ENCODE data around the gene MAEA. TPM values are rescaled to one million over a fixed set of nuclear protein-coding genes. Genes with fewer than 3 reads are reported as not detected.

The MAEA gene
- total and polyA plus RNA-seq, 8 donors = 43.8 to 70.4 (median 56.1) TPM

DNA sequence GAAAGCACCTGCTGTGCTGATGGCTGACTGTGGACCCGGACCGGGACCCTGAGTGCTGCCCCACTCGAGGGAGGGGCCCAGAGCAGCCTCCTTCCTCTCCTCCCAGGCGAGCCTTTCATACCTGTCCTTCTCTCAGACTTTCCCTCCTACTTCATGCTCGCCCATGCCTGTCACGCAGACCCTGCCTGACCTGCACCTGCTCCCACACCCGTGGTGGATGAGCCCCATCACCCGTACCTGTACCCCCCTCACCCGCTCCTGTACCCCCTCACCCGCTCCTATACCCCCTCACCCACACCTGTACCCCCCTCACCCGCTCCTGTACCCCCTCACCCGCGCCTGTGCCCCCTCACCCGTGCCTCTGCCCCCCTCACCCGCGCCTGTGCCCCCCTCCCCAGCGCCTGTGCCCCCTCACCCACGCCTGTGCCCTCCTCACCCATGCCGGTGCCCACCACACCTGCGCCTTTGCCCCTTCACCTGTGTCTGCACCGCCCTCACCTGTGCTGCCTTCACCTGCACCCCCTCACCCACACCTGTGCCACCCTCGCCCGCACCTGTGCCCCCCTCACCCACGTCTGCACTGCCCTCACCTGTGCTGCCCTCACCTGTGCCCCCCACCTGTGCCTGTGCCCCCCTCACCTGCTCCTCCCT is 5.8 kb downstream of the MAEA start:
- no peaks in the 10 kb centered on the region for H3K9me3 ChIP-seq
- peak overlapping the region in 1 of 2 donors; percentile 3 for H3K27ac ChIP-seq
- H3K27me3 ChIP-seq = no peaks in the 10 kb centered on the region
- H3K36me3 ChIP-seq = peaks cover 0 to 47% of the 10 kb centered on the region in 2 donors
- ATAC-seq (no peak), DNase-seq (peak in 2 of 4 donors; percentile 28 to 62)
- TF ChIP-seq, protein P1, sequence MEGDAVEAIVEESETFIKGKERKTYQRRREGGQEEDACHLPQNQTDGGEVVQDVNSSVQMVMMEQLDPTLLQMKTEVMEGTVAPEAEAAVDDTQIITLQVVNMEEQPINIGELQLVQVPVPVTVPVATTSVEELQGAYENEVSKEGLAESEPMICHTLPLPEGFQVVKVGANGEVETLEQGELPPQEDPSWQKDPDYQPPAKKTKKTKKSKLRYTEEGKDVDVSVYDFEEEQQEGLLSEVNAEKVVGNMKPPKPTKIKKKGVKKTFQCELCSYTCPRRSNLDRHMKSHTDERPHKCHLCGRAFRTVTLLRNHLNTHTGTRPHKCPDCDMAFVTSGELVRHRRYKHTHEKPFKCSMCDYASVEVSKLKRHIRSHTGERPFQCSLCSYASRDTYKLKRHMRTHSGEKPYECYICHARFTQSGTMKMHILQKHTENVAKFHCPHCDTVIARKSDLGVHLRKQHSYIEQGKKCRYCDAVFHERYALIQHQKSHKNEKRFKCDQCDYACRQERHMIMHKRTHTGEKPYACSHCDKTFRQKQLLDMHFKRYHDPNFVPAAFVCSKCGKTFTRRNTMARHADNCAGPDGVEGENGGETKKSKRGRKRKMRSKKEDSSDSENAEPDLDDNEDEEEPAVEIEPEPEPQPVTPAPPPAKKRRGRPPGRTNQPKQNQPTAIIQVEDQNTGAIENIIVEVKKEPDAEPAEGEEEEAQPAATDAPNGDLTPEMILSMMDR (IDR thresholded peaks at IDR 0.05) = no peak
- intact Hi-C loops (cut with DNase I) = no loop called here
- H3K4me3 ChIP-seq = no peak overlapping the region
- H3K4me1 ChIP-seq = peaks cover 8 to 69% of the 10 kb centered on the region in 2 donors

DNA sequence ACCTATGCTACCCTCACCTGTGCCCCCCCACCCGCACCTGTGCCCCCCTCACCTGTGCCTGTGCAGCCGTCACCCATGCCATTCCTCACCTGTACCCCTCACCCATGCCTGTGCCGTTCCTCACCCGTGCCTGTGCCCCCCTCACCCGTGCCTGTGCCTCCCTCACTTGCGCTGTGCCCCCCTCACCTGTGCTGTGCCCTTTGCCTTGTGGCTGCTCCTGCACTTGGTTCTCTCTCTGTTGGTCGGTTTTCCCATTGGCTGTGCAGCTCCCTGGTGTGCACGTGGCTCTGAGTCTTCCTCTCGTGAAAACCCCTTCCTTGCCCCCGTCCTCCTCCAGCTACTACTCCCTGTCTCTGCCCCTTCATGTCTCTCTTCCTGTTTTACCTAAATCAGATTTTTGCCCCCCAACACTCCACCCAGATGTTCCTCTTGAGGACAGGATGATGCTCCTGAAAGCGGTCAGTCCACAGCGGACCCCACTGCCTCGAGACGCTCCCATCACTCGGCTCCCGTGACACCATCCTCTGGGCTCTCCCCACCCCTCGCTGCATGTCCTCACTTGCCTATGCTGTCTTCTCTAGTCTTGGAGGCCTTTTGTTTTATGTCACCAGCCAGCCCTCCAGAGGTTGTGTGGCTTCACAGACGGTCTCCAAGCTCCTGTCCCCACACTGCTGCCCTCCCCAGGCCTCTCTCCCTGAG is 6.8 kb downstream of the MAEA start:
- Histone ChIP-seq H3K36me3 (peaks cover 0 to 56% of the 10 kb centered on the region in 2 donors), H3K4me3 (no peak overlapping the region), H3K4me1 (peaks cover 0 to 69% of the 10 kb centered on the region in 2 donors), H3K27me3 (no peaks in the 10 kb centered on the region), H3K9me3 (no peaks in the 10 kb centered on the region), H3K27ac (no peak overlapping the region)
- DNase-seq (peak in 2 of 4 donors; percentile 7 to 54), ATAC-seq (no peak)
- intact Hi-C loops (cut with DNase I) = no loop called here
- TF ChIP-seq, protein P1 (IDR thresholded peaks at IDR 0.05) = no peak

DNA sequence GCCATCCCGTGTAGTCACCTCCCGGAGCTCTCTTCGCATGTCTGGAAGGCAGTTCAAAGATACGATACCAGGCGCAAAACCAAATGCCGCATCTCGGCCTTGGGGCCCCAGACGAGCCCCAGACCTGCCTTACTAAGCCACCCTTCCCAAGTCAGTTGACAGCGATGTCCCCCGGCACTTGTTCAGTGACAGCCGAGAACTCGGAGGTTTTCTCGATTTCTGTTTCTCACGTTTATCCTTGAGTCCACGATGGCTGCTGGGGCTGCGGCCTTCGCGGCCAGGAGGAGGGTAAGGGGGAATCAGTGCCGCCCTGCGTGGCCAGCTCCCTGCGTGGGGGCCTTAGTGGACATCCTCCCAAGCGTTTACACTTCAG is 7.3 kb downstream of the MAEA start:
- Histone ChIP-seq H3K4me1 (peaks cover 0 to 69% of the 10 kb centered on the region in 2 donors), H3K27ac (no peak overlapping the region), H3K9me3 (no peaks in the 10 kb centered on the region), H3K36me3 (peaks cover 0 to 58% of the 10 kb centered on the region in 2 donors), H3K4me3 (no peak overlapping the region), H3K27me3 (no peaks in the 10 kb centered on the region)
- DNase-seq = peak in 2 of 4 donors; percentile 25 to 62
- no peak for ATAC-seq
- TF ChIP-seq, protein P1 (IDR thresholded peaks at IDR 0.05) = no peak
- intact Hi-C loops (cut with DNase I) = no loop called here

DNA sequence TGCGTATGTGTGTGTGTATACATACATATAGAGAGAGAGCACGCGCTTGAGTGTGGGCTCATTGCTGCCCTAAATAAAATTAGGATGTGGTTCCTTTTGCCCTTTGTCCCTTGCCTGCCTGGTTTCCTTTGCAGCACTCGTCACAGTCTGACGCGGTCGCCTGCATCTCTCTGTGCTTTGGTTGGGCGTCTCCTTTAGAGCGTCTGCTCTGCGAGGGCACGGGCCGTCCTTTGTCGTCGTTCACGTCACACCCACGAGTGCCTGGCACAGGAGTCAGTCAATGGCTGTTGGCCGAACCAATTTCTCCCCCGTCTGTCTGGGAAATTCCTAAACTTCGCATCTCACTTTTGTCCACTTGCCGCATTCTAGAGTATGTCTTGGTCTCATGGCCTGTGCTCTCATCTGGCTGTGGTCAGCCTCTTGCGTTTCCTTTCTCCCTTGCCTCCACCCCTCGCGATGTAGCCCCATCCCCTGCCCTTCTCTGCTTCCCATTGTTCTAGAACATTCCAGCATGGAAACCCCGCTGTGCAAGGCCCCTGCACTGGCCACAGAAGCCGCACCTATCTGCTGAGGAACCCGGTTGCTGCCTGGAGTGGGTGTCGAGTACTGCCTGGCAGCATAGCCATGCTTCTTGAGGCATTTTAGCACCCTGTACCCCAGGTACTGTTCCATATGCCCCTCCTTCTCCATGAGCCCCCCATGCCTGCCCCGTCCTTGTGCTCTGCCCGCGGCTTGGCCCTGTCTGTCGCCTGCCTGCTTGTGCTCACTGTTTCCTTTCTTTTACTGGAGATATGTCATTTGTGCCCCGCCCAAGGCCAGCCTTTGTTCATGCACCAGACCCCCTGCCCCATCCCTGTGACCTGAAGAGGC is 8.0 kb downstream of the MAEA start:
- ATAC-seq (no peak), DNase-seq (peak in 2 of 4 donors; percentile 24 to 76)
- H3K27me3 ChIP-seq = no peaks in the 10 kb centered on the region
- no peaks in the 10 kb centered on the region for H3K9me3 ChIP-seq
- intact Hi-C loops (cut with DNase I) = no loop called here
- peaks cover 0 to 58% of the 10 kb centered on the region in 2 donors for H3K36me3 ChIP-seq
- peaks cover 0 to 67% of the 10 kb centered on the region in 2 donors for H3K4me1 ChIP-seq
- H3K27ac ChIP-seq = no peak overlapping the region
- no peak overlapping the region for H3K4me3 ChIP-seq
- TF ChIP-seq, protein P1 (IDR thresholded peaks at IDR 0.05) = no peak
